Germinal center (tissue), 1 donor: ENCODE results near the gene FLT4.
"Not testable (repeated sequence)": the region's sequence is repeated elsewhere in the genome, so short reads cannot be mapped to it uniquely, and the experiment has no call there.

Experiments used
- DNase-seq: peaks from one replicate; pipeline ENCODE4 v3.0.0; 2012; ENCODE audit warnings: mixed read lengths, low spot score

Gene FLT4

GRCh38 chr5:180649297-180650039 lies at the start of gene FLT4:
TSS of gene FLT4 (minus strand) at chr5:180649600. CDS start at chr5:180649545, 55 bp downstream.
- DNase-seq, result no peak

- DNase-seq, result no peak
These were observed 49.6 kb upstream of the FLT4 start for GRCh38 chr5:180699042-180699441.

GRCh38 chr5:180696116-180696515 lies 46.7 kb upstream of the FLT4 start:
- DNase-seq, result no peak

GRCh38 chr5:180692429-180692828 lies 43.0 kb upstream of the FLT4 start:
- no peak for DNase-seq

GRCh38 chr5:180691046-180691445 lies 41.6 kb upstream of the FLT4 start:
- no peak for DNase-seq

GRCh38 chr5:180690562-180690961 lies 41.2 kb upstream of the FLT4 start:
- no peak for DNase-seq

GRCh38 chr5:180689775-180690174 lies 40.4 kb upstream of the FLT4 start:
- DNase-seq, result no peak

GRCh38 chr5:180689071-180689694 lies 39.8 kb upstream of the FLT4 start:
- DNase-seq, result no peak

GRCh38 chr5:180688330-180689070 lies 39.1 kb upstream of the FLT4 start:
- DNase-seq, result no peak

- DNase-seq, result not testable (repeated sequence)
These were observed 37.4 kb upstream of the FLT4 start for GRCh38 chr5:180686799-180687198.

GRCh38 chr5:180684623-180685161 lies 35.3 kb upstream of the FLT4 start:
- no peak for DNase-seq

- DNase-seq, result no peak
These were observed 34.0 kb upstream of the FLT4 start for GRCh38 chr5:180683220-180683922.

- DNase-seq, result no peak
These were observed 33.2 kb upstream of the FLT4 start for GRCh38 chr5:180682560-180682959.

- not testable (repeated sequence) for DNase-seq
These were observed 32.6 kb upstream of the FLT4 start for GRCh38 chr5:180682008-180682407.

- DNase-seq, result not testable (repeated sequence)
These were observed 28.9 kb upstream of the FLT4 start for GRCh38 chr5:180678319-180678718.

- DNase-seq, result no peak
These were observed 25.7 kb upstream of the FLT4 start for GRCh38 chr5:180675036-180675635.

GRCh38 chr5:180674090-180674475 lies 24.7 kb upstream of the FLT4 start:
- DNase-seq, result not testable (repeated sequence)

- no peak for DNase-seq
These were observed 24.1 kb upstream of the FLT4 start for GRCh38 chr5:180673371-180674089.

GRCh38 chr5:180671958-180672524 lies 22.6 kb upstream of the FLT4 start:
- DNase-seq, result not testable (repeated sequence)

- no peak for DNase-seq
These were observed 21.4 kb upstream of the FLT4 start for GRCh38 chr5:180670586-180671359.
